AG08395 (cell line): ENCODE measurements around the gene HIVEP2.

ENCODE experiments used
- DNase-seq: peaks from one replicate; pipeline ENCODE4 v3.0.0; 2012; ENCODE audit warnings: mixed read lengths, low spot score

HIVEP2 gene

GRCh38 chr6:142925575-142926110 lies 19.3 kb downstream of the HIVEP2 start:
- DNase-seq, result no peak

GRCh38 chr6:142918339-142919042 lies 26.5 kb downstream of the HIVEP2 start:
- no peak for DNase-seq

- no peak for DNase-seq
Observed at GRCh38 chr6:142916881-142917280, 28.1 kb downstream of the HIVEP2 start.

- DNase-seq, result no peak
Observed at GRCh38 chr6:142914937-142915697, 29.9 kb downstream of the HIVEP2 start.

- no peak for DNase-seq
Observed at GRCh38 chr6:142914369-142914768, 30.6 kb downstream of the HIVEP2 start.

GRCh38 chr6:142913511-142914047 lies 31.4 kb downstream of the HIVEP2 start:
- DNase-seq, result no peak

GRCh38 chr6:142913036-142913510 lies 31.9 kb downstream of the HIVEP2 start:
- DNase-seq, result no peak

GRCh38 chr6:142912125-142912524 lies 32.9 kb downstream of the HIVEP2 start:
- no peak for DNase-seq

GRCh38 chr6:142911430-142911829 lies 33.5 kb downstream of the HIVEP2 start:
- DNase-seq, result no peak

- no peak for DNase-seq
Observed at GRCh38 chr6:142909686-142910085, 35.3 kb downstream of the HIVEP2 start.

- no peak for DNase-seq
Observed at GRCh38 chr6:142908235-142908634, 36.7 kb downstream of the HIVEP2 start.

- DNase-seq, result no peak
Observed at GRCh38 chr6:142907544-142907943, 37.4 kb downstream of the HIVEP2 start.

- DNase-seq, result no peak
Observed at GRCh38 chr6:142906945-142907470, 38.0 kb downstream of the HIVEP2 start.

- DNase-seq, result no peak
Observed at GRCh38 chr6:142903812-142904211, 41.2 kb downstream of the HIVEP2 start.

GRCh38 chr6:142902636-142903053 lies 42.3 kb downstream of the HIVEP2 start:
- DNase-seq, result peak; percentile 93

GRCh38 chr6:142901611-142902010 lies 43.4 kb downstream of the HIVEP2 start:
- no peak for DNase-seq

GRCh38 chr6:142900227-142900971 lies 44.6 kb downstream of the HIVEP2 start:
- DNase-seq, result no peak

- no peak for DNase-seq
Observed at GRCh38 chr6:142898927-142899895, 45.8 kb downstream of the HIVEP2 start.

GRCh38 chr6:142897659-142898058 lies 47.3 kb downstream of the HIVEP2 start:
- no peak for DNase-seq

- DNase-seq, result no peak
Observed at GRCh38 chr6:142896732-142897131, 48.2 kb downstream of the HIVEP2 start.

- no peak for DNase-seq
Observed at GRCh38 chr6:142893088-142893487, 51.9 kb downstream of the HIVEP2 start.
